NCI-H2196 (cell line): ENCODE results near the gene CCL22.

Experiments used
- DNase-seq: peaks from one replicate; lab custom pipeline; 2025; ENCODE audit not compliant: unreplicated experiment; lab: John Stamatoyannopoulos, UW

Gene CCL22

GRCh38 chr16:57345666-57346204 is 12.8 kb upstream of the CCL22 start:
- no peak for DNase-seq

GRCh38 chr16:57347858-57348257 is 10.7 kb upstream of the CCL22 start:
- DNase-seq = no peak

GRCh38 chr16:57348327-57348726 is 10.3 kb upstream of the CCL22 start:
- no peak for DNase-seq

- no peak for DNase-seq
These were observed 9.2 kb upstream of the CCL22 start for GRCh38 chr16:57349212-57350031.

GRCh38 chr16:57352636-57353047 is 5.9 kb upstream of the CCL22 start:
- no peak for DNase-seq

- no peak for DNase-seq
These were observed 4.3 kb upstream of the CCL22 start for GRCh38 chr16:57354311-57354710.

GRCh38 chr16:57355898-57356414 is 2.6 kb upstream of the CCL22 start:
- DNase-seq = no peak

GRCh38 chr16:57356547-57356946 is 2.0 kb upstream of the CCL22 start:
- no peak for DNase-seq

GRCh38 chr16:57357330-57358085 is 1.1 kb upstream of the CCL22 start:
- DNase-seq = no peak

GRCh38 chr16:57358086-57358420 is 530 bp upstream of the CCL22 start:
- no peak for DNase-seq

GRCh38 chr16:57360321-57360935 is 1.8 kb downstream of the CCL22 start:
- no peak for DNase-seq

- peak; percentile 15 for DNase-seq
These were observed 2.8 kb downstream of the CCL22 start for GRCh38 chr16:57361404-57361803.

- no peak for DNase-seq
These were observed 5.6 kb downstream of the CCL22 start for GRCh38 chr16:57364143-57364542.

GRCh38 chr16:57366544-57367040 is 8.0 kb downstream of the CCL22 start:
- DNase-seq = no peak

- no peak for DNase-seq
These were observed 8.7 kb downstream of the CCL22 start for GRCh38 chr16:57367116-57367752.

GRCh38 chr16:57371494-57372371 is 13.2 kb downstream of the CCL22 start:
- DNase-seq = no peak

- no peak for DNase-seq
These were observed 14.0 kb downstream of the CCL22 start, which contains the start of gene CX3CL1 for GRCh38 chr16:57372372-57373116. Gene CX3CL1, plus strand, starts transcription at chr16:57372490. Its CDS starts 79 bp downstream, at chr16:57372569.

GRCh38 chr16:57373117-57373947 is 14.7 kb downstream of the CCL22 start:
- DNase-seq = no peak
